GM12878 (cell line): ENCODE measurements around the gene SLCO3A1. TPM values are rescaled to one million over a fixed set of nuclear protein-coding genes. Genes with fewer than 3 reads are reported as not detected.

Source experiments
- BCL11A ChIP-seq: IDR thresholded peaks from 2 replicates; pipeline ENCODE4 v1.6.1; 2011; ENCODE audit warnings: low read depth, low read length
- CEBPB ChIP-seq, 2 experiments: fragments of 150-350 bp in 1 of 2; IDR thresholded peaks; 2 replicates each; pipeline ENCODE4 v1.6.1; 2012 to 2014; ENCODE audit warnings: low read depth in 2 of 2, low read length in 2 of 2, borderline replicate concordance in 1 of 2, inconsistent platforms in 1 of 2
- EP300 ChIP-seq, 2 experiments: fragments of 150-350 bp in 1 of 2; IDR thresholded peaks; 2 replicates each; pipeline ENCODE4 v1.6.1; 2011 to 2012; ENCODE audit warnings: low read depth in 2 of 2, low read length in 2 of 2, borderline replicate concordance in 1 of 2, improper control_type of control experiment in 1 of 2, inconsistent platforms in 1 of 2; ENCODE audit not compliant: control insufficient read depth in 1 of 2
- FOS ChIP-seq: IDR thresholded peaks from 3 replicates; pipeline ENCODE4 v1.6.1; 2011; ENCODE audit warnings: borderline replicate concordance; ENCODE audit not compliant: insufficient read length; ENCODE audit errors: extremely low read depth
- JUNB ChIP-seq: IDR thresholded peaks from 2 replicates; pipeline ENCODE4 v1.6.1; 2016; ENCODE audit warnings: antibody characterized with exemption, mild to moderate bottlenecking
- RAD21 ChIP-seq: IDR thresholded peaks from 2 replicates; pipeline ENCODE4 v1.6.1; 2011; ENCODE audit warnings: mild to moderate bottlenecking, low read depth, low read length, moderate library complexity; ENCODE audit not compliant: insufficient read depth
- RELA ChIP-seq: fragments of 450-650 bp; IDR thresholded peaks from 2 replicates; pipeline ENCODE4 v1.8.0; 2014; ENCODE audit warnings: borderline replicate concordance; ENCODE audit not compliant: partially characterized antibody
- SIN3A ChIP-seq: IDR thresholded peaks from 2 replicates; pipeline ENCODE4 v1.6.1; 2012; ENCODE audit warnings: low read depth, low read length, improper control_type of control experiment
- STAT1 ChIP-seq: fragments of 450-650 bp; conservative IDR thresholded peaks from 2 replicates; pipeline ENCODE4 v1.6.1; 2014; ENCODE audit warnings: antibody characterized with exemption, mild to moderate bottlenecking
- TCF7 ChIP-seq: IDR thresholded peaks from 2 replicates; pipeline ENCODE4 v1.6.1; 2014; ENCODE audit warnings: antibody characterized with exemption, borderline replicate concordance
- polyA plus RNA-seq, 11 experiments: library from polyadenylated mRNA; depleted of rRNA in 4 of 11; unstranded in 6 of 11; stranded (reverse) in 5 of 11; fragments of >200 nt; fragmentation: Nextera tagmentation in 4 of 11; fragmentation: Illumina TruSeq in 1 of 11; extraction: Ambion mirVana in 4 of 11; extraction: Trizol in 1 of 11; gene quantifications; 1 replicate in 1 of 11; 2 replicates in 10 of 11; pipeline versions ENCODE4 v1.2.1 to v1.2.3, GENCODE V29; 2011 to 2016; ENCODE audit warnings: inconsistent platforms in 2 of 11, missing spikeins in 2 of 11, low read depth in 1 of 11
- total RNA-seq, 4 experiments: library from RNA; depleted of rRNA in 3 of 4; stranded (reverse); fragments of >200 nt in 3 of 4; fragmentation: Illumina TruSeq in 1 of 4; extraction: Trizol in 1 of 4; gene quantifications; 2 replicates each; pipeline versions ENCODE4 v1.2.1 to v1.2.3, GENCODE V29; 2013 to 2021
- TF ChIP-seq, protein P1 (sequence below): fragments of 450-650 bp; conservative IDR thresholded peaks from 2 replicates; pipeline ENCODE4 v1.6.1; 2017; ENCODE audit warnings: mild to moderate bottlenecking, moderate library complexity
- TF ChIP-seq, protein P2 (sequence below): fragments of 450-650 bp; formaldehyde crosslinking; IDR thresholded peaks from 2 replicates; pipeline ENCODE4 v1.4.0; 2022; ENCODE audit warnings: mild to moderate bottlenecking, moderate library complexity

The SLCO3A1 gene
- total and polyA plus RNA-seq, 10 of the 15 experiments (the other 5 are each of a cell fraction or from before 2014, with no cell fraction given) = 0.05 to 5.9 (median 0.31) TPM

DNA sequence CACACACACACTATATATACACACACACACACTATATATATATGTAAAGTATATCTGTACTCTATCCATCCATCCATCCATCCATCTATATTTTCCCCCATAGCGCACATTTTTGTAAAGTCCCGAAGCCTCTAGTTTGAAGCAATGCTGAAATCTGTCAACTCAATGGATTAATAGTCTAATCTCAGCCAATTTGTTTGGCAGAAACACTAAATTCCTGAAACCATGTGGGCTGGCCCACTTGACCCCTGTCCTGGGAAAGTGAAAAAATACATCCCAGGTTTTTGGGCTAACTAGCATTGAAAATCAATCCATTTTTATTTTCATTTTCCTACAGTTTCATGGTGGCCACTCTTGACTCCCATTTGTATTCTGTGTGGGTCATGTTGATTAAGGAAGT lies 166.7 kb downstream of the SLCO3A1 start (continued):
- TF ChIP-seq RELA (no peak), FOS (no peak), CEBPB (IDR thresholded peaks at IDR 0.05; ENCODE audit: borderline replicate concordance in 1 of 2, low read depth in 2 of 2, low read length in 2 of 2) (no peak), JUNB (no peak), SIN3A (no peak), EP300 (IDR thresholded peaks at IDR 0.05; ENCODE audit: borderline replicate concordance in 1 of 2, control insufficient read depth in 1 of 2, low read depth in 2 of 2, low read length in 2 of 2) (no peak), TCF7 (no peak), RAD21 (no peak), BCL11A (no peak), STAT1 (no peak)
- TF ChIP-seq, protein P1, sequence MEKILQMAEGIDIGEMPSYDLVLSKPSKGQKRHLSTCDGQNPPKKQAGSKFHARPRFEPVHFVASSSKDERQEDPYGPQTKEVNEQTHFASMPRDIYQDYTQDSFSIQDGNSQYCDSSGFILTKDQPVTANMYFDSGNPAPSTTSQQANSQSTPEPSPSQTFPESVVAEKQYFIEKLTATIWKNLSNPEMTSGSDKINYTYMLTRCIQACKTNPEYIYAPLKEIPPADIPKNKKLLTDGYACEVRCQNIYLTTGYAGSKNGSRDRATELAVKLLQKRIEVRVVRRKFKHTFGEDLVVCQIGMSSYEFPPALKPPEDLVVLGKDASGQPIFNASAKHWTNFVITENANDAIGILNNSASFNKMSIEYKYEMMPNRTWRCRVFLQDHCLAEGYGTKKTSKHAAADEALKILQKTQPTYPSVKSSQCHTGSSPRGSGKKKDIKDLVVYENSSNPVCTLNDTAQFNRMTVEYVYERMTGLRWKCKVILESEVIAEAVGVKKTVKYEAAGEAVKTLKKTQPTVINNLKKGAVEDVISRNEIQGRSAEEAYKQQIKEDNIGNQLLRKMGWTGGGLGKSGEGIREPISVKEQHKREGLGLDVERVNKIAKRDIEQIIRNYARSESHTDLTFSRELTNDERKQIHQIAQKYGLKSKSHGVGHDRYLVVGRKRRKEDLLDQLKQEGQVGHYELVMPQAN = no peak
- TF ChIP-seq, protein P2, sequence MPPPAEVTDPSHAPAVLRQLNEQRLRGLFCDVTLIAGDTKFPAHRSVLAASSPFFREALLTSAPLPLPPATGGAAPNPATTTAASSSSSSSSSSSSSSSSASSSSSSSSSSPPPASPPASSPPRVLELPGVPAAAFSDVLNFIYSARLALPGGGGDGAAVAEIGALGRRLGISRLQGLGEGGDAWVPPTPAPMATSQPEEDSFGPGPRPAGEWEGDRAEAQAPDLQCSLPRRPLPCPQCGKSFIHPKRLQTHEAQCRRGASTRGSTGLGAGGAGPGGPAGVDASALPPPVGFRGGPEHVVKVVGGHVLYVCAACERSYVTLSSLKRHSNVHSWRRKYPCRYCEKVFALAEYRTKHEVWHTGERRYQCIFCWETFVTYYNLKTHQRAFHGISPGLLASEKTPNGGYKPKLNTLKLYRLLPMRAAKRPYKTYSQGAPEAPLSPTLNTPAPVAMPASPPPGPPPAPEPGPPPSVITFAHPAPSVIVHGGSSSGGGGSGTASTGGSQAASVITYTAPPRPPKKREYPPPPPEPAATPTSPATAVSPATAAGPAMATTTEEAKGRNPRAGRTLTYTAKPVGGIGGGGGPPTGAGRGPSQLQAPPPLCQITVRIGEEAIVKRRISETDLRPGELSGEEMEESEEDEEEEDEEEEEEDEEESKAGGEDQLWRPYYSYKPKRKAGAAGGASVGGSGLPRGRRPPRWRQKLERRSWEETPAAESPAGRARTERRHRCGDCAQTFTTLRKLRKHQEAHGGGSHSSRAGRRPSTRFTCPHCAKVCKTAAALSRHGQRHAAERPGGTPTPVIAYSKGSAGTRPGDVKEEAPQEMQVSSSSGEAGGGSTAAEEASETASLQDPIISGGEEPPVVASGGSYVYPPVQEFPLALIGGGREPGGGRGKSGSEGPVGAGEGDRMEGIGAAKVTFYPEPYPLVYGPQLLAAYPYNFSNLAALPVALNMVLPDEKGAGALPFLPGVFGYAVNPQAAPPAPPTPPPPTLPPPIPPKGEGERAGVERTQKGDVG (CRISPR knock-in tag) = no peak
- TF ChIP-seq, all 136 proteins: peak for 0
